ENCODE measurements around the gene PPM1N.
A peak's percentile ranks its signal among the peaks of the same experiment; 100 is the strongest.

Gene PPM1N

GRCh38 chr19:45527731-45528130 is 29.5 kb downstream of the PPM1N start:
- TF ChIP-seq CTCF (IDR thresholded peaks at IDR 0.05) = no peak
- TF ChIP-seq ZFX (IDR thresholded peaks at IDR 0.05; ENCODE audit: borderline replicate concordance) = no peak

GRCh38 chr19:45528149-45528743 is 30.0 kb downstream of the PPM1N start:
- TF ChIP-seq CTCF (IDR thresholded peaks at IDR 0.05) = no peak
- no peak for TF ChIP-seq ZFX (IDR thresholded peaks at IDR 0.05; ENCODE audit: borderline replicate concordance)
- H3K27ac ChIP-seq = peak overlapping the region; percentile 67

More at GRCh38 chr19:45527731-45528130, 29.5 kb downstream of the PPM1N start:
- H3K27ac ChIP-seq = peak overlapping the region; percentile 67

- H3K27ac ChIP-seq = peak overlapping the region; percentile 67
- TF ChIP-seq CTCF (IDR thresholded peaks at IDR 0.05) (peak; percentile 55), ZFX (IDR thresholded peaks at IDR 0.05; ENCODE audit: borderline replicate concordance) (no peak)
Observed at GRCh38 chr19:45528744-45529419, 30.6 kb downstream of the PPM1N start.

- no peak overlapping the region for H3K27ac ChIP-seq
Observed at GRCh38 chr19:45529420-45529785, 31.2 kb downstream of the PPM1N start.

GRCh38 chr19:45531349-45531748 is 33.1 kb downstream of the PPM1N start:
- no peak overlapping the region for H3K27ac ChIP-seq
- TF ChIP-seq ZFX (IDR thresholded peaks at IDR 0.05; ENCODE audit: borderline replicate concordance) (no peak), CTCF (IDR thresholded peaks at IDR 0.05) (no peak)

More at GRCh38 chr19:45529420-45529785, 31.2 kb downstream of the PPM1N start:
- TF ChIP-seq ZFX (IDR thresholded peaks at IDR 0.05; ENCODE audit: borderline replicate concordance) (no peak), CTCF (IDR thresholded peaks at IDR 0.05) (no peak)

GRCh38 chr19:45539459-45539858 is 41.2 kb downstream of the PPM1N start:
- TF ChIP-seq CTCF (IDR thresholded peaks at IDR 0.05) = no peak
- no peak for TF ChIP-seq ZFX (IDR thresholded peaks at IDR 0.05; ENCODE audit: borderline replicate concordance)
- no peak overlapping the region for H3K27ac ChIP-seq

- no peak for TF ChIP-seq ZFX (IDR thresholded peaks at IDR 0.05; ENCODE audit: borderline replicate concordance)
- no peak for TF ChIP-seq CTCF (IDR thresholded peaks at IDR 0.05)
- H3K27ac ChIP-seq = no peak overlapping the region
Observed at GRCh38 chr19:45542234-45542668, 44.0 kb downstream of the PPM1N start.
